Neural cell (in vitro differentiated cells): ENCODE data around the gene STH. TPM values are rescaled to one million over a fixed set of nuclear protein-coding genes. Genes with fewer than 3 reads are reported as not detected.
"Not testable (repeated sequence)": the region's sequence is repeated elsewhere in the genome, so short reads cannot be mapped to it uniquely, and the experiment has no call there.

Experiments
- H2AFZ ChIP-seq: fragments of 200-600, 300-800 bp; sonication (generic), shearing (Covaris generic); 2 replicates; pipeline ENCODE4 v1.6.0; 2014; ENCODE audit warnings: low read depth, mild to moderate bottlenecking, antibody characterized with exemption, low read length, moderate library complexity
- H3F3A ChIP-seq: fragments of 200-600 bp; shearing (Covaris generic); 2 replicates; pipeline ENCODE4 v1.6.1; 2016; ENCODE audit warnings: mild to moderate bottlenecking, moderate library complexity, mixed read lengths, antibody characterized with exemption, low read length; ENCODE audit not compliant: insufficient read depth, poor library complexity, severe bottlenecking
- H3K27ac ChIP-seq: fragments of 200-600, 300-800 bp; sonication (generic), shearing (Covaris generic); 2 replicates; pipeline ENCODE4 v1.5.1; 2014; ENCODE audit warnings: mild to moderate bottlenecking, low read length, moderate library complexity
- H3K27me3 ChIP-seq: fragments of 300-800, 200-600 bp; sonication (generic), shearing (Covaris generic); 2 replicates; pipeline ENCODE4 v1.6.0; 2014; ENCODE audit warnings: mild to moderate bottlenecking, low read depth, low read length, moderate library complexity; ENCODE audit not compliant: insufficient read depth
- H3K36me3 ChIP-seq: fragments of 300-800, 200-600 bp; sonication (generic), shearing (Covaris generic); 2 replicates; pipeline ENCODE4 v1.5.1; 2014; ENCODE audit warnings: mild to moderate bottlenecking, antibody characterized with exemption, low read length, moderate library complexity; ENCODE audit not compliant: insufficient read depth
- H3K4me2 ChIP-seq: fragments of 300-800, 200-600 bp; sonication (generic), shearing (Covaris generic); 2 replicates; pipeline ENCODE4 v1.6.0; 2014; ENCODE audit warnings: mild to moderate bottlenecking, low read length
- H3K4me3 ChIP-seq: fragments of 300-800, 200-600 bp; sonication (generic), shearing (Covaris generic); 2 replicates; pipeline ENCODE4 v1.5.1; 2014; ENCODE audit warnings: mild to moderate bottlenecking, low read length, moderate library complexity
- H3K79me2 ChIP-seq: fragments of 200-600 bp; shearing (Covaris generic); replicated peaks from 2 replicates; pipeline ENCODE4 v1.6.0; 2014; ENCODE audit warnings: mild to moderate bottlenecking, low read length, moderate library complexity; ENCODE audit not compliant: insufficient read depth
- H3K9ac ChIP-seq: fragments of 300-800, 200-600 bp; sonication (generic), shearing (Covaris generic); 2 replicates; pipeline ENCODE4 v1.6.1; 2016; ENCODE audit warnings: mild to moderate bottlenecking, low read length, mixed read lengths
- H3K9me2 ChIP-seq: fragments of 200-600 bp; shearing (Covaris generic); 2 replicates; pipeline ENCODE4 v1.6.1; 2016; ENCODE audit warnings: mild to moderate bottlenecking, low read length, mixed read lengths; ENCODE audit not compliant: insufficient read depth
- H3K9me3 ChIP-seq: fragments of 200-600, 300-800 bp; sonication (generic), shearing (Covaris generic); 2 replicates; pipeline ENCODE4 v1.6.1; 2016; ENCODE audit warnings: mild to moderate bottlenecking, mixed run types, low read length, moderate library complexity, mixed read lengths
- H4K20me1 ChIP-seq: fragments of 200-600 bp; shearing (Covaris generic); 2 replicates; pipeline ENCODE4 v1.6.1; 2016; ENCODE audit warnings: mild to moderate bottlenecking, mixed run types; ENCODE audit not compliant: insufficient read depth
- CTCF ChIP-seq: fragments of 450-650 bp; IDR thresholded peaks from 2 replicates; pipeline ENCODE4 v1.5.1; 2014; ENCODE audit warnings: antibody characterized with exemption, mild to moderate bottlenecking, moderate library complexity; ENCODE audit not compliant: poor library complexity, severe bottlenecking
- EP300 ChIP-seq: fragments of 450-650 bp; conservative IDR thresholded peaks from 2 replicates; pipeline ENCODE4 v1.6.1; 2014; ENCODE audit warnings: antibody characterized with exemption, mild to moderate bottlenecking, moderate library complexity; ENCODE audit not compliant: poor library complexity, severe bottlenecking
- EZH2 ChIP-seq: fragments of 200-600, 300-800 bp; shearing (Covaris generic), sonication (generic); IDR thresholded peaks from 2 replicates; pipeline ENCODE4 v1.6.1; 2014; ENCODE audit warnings: antibody characterized with exemption, low read length, borderline replicate concordance, mild to moderate bottlenecking; ENCODE audit not compliant: insufficient read depth, poor library complexity, severe bottlenecking
- MXI1 ChIP-seq: fragments of 450-650 bp; conservative IDR thresholded peaks from 2 replicates; pipeline ENCODE4 v1.6.1; 2014; ENCODE audit warnings: antibody characterized with exemption, mild to moderate bottlenecking; ENCODE audit not compliant: poor library complexity, severe bottlenecking
- POLR2AphosphoS5 ChIP-seq: IDR thresholded peaks from 2 replicates; pipeline ENCODE4 v1.6.1; 2012
- RAD21 ChIP-seq: fragments of 450-650 bp; conservative IDR thresholded peaks from 2 replicates; pipeline ENCODE4 v1.6.1; 2014; ENCODE audit warnings: antibody characterized with exemption, mild to moderate bottlenecking, moderate library complexity
- REST ChIP-seq: IDR thresholded peaks from 2 replicates; pipeline ENCODE4 v1.6.1; 2012; ENCODE audit warnings: borderline replicate concordance
- SMC3 ChIP-seq: fragments of 450-650 bp; conservative IDR thresholded peaks from 2 replicates; pipeline ENCODE4 v1.6.1; 2014; ENCODE audit warnings: antibody characterized with exemption, mild to moderate bottlenecking, moderate library complexity; ENCODE audit not compliant: poor library complexity
- TAF1 ChIP-seq: IDR thresholded peaks from 2 replicates; pipeline ENCODE4 v1.6.1; 2012; ENCODE audit warnings: low read depth
- polyA plus RNA-seq: library from polyadenylated mRNA; depleted of rRNA; stranded (reverse); fragments of >200 nt; gene quantifications from 2 replicates; pipeline ENCODE4 v1.2.3, GENCODE V29; 2014

STH gene
- polyA plus RNA-seq, 1 donor from 2014 or later = not detected

GRCh38 chr17:46013502-46014165 lies 14.6 kb downstream of the STH start:
- Histone ChIP-seq H3F3A (no peaks in the 10 kb centered on the region), H3K27ac (no peak overlapping the region), H3K9me3 (no peaks in the 10 kb centered on the region), H3K4me2 (no peak overlapping the region), H3K4me3 (no peak overlapping the region), H3K9me2 (no peaks in the 10 kb centered on the region), H4K20me1 (no peaks in the 10 kb centered on the region), H3K9ac (no peak overlapping the region), H2AFZ (no peak overlapping the region), H3K79me2 (no peaks in the 10 kb centered on the region), H3K27me3 (no peaks in the 10 kb centered on the region), H3K36me3 (no peaks in the 10 kb centered on the region)
- TF ChIP-seq TAF1 (no peak), EP300 (no peak), EZH2 (no peak), POLR2AphosphoS5 (no peak), CTCF (no peak), MXI1 (no peak), REST (no peak), RAD21 (no peak), SMC3 (no peak)

DNA sequence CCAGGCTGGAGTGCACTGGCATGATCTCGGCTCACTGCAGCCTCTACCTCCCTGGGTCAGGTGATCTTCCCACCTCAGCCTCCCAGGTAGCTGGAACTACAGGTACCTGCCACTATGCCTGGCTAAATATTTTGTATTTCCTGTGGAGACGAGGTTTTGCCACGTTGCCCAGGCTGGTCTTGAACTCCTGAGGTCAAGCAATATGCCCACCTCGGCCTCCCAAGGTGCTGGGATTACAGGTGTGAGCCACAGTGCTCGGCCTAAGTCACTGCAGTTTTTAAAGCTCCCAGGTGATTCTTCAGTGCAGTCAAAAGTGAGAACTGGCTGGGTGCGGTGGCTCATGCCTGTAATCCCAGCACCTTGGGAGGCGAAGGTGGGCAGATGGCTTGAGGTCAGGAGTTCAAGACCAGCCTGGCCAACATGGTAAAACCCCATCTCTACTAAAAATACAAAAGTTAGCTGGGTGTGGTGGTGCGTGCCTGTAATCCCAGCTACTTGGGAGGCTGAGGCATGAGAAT lies 20.4 kb downstream of the STH start:
- not testable (repeated sequence) for H4K20me1 ChIP-seq, H3K9me3 ChIP-seq, H3K4me3 ChIP-seq, H3K4me2 ChIP-seq, H3K27ac ChIP-seq, H3K9me2 ChIP-seq, H2AFZ ChIP-seq, H3K27me3 ChIP-seq, H3K9ac ChIP-seq, H3F3A ChIP-seq, H3K79me2 ChIP-seq
- H3K36me3 ChIP-seq = peaks cover 12% of the 10 kb centered on the region
